GM23338 (cell line): ENCODE measurements around the gene WDCP. TPM values are rescaled to one million over a fixed set of nuclear protein-coding genes. Genes with fewer than 3 reads are reported as not detected.

Experiments used
- ATAC-seq: fragments of 200-7000 bp; cut with Tn5 transposase; 3 replicates; pipeline ENCODE4 v1.9.1; 2020
- DNase-seq: peaks from one replicate; pipeline ENCODE4 v3.0.0-alpha.2; 2015; ENCODE audit warnings: low spot score
- H2AFZ ChIP-seq: fragments of 200-600 bp; sonication (generic); 2 replicates; pipeline ENCODE4 v1.8.0; 2016; ENCODE audit warnings: antibody characterized with exemption, mild to moderate bottlenecking, moderate library complexity
- H3F3A ChIP-seq: fragments of 200-600 bp; sonication (generic); replicated peaks from 2 replicates; pipeline ENCODE4 v1.8.0; 2017; ENCODE audit warnings: antibody characterized with exemption, mixed run types, low read depth
- H3K27ac ChIP-seq: fragments of 200-600 bp; sonication (generic); 2 replicates; pipeline ENCODE4 v1.6.1; 2016; ENCODE audit warnings: low read depth
- H3K27me3 ChIP-seq: fragments of 200-600 bp; sonication (generic); 2 replicates; pipeline ENCODE4 v1.8.0; 2016; ENCODE audit warnings: mild to moderate bottlenecking, mixed run types, moderate library complexity; ENCODE audit not compliant: insufficient read depth
- H3K36me3 ChIP-seq: fragments of 200-600 bp; sonication (generic); 2 replicates; pipeline ENCODE4 v1.8.0; 2016; ENCODE audit warnings: mild to moderate bottlenecking; ENCODE audit not compliant: insufficient read depth
- H3K4me1 ChIP-seq: fragments of 200-600 bp; sonication (generic); 2 replicates; pipeline ENCODE4 v1.8.0; 2016; ENCODE audit warnings: mild to moderate bottlenecking, moderate library complexity; ENCODE audit not compliant: insufficient read depth
- H3K4me2 ChIP-seq: fragments of 200-600 bp; sonication (generic); 2 replicates; pipeline ENCODE4 v1.7.1; 2017; ENCODE audit warnings: mixed run types
- H3K4me3 ChIP-seq: fragments of 200-600 bp; sonication (generic); 2 replicates; pipeline ENCODE4 v1.6.1; 2016; ENCODE audit warnings: mixed run types
- H3K79me2 ChIP-seq: fragments of 200-600 bp; sonication (generic); replicated peaks from 2 replicates; pipeline ENCODE4 v1.8.0; 2017; ENCODE audit warnings: mild to moderate bottlenecking; ENCODE audit not compliant: insufficient read depth
- H3K9me2 ChIP-seq: fragments of 200-600 bp; sonication (generic); 2 replicates; pipeline ENCODE4 v1.8.0; 2017; ENCODE audit not compliant: insufficient read depth
- H4K20me1 ChIP-seq: fragments of 200-600 bp; sonication (generic); replicated peaks from 2 replicates; pipeline ENCODE4 v1.8.0; 2017; ENCODE audit warnings: mild to moderate bottlenecking; ENCODE audit not compliant: insufficient read depth
- H3K27ac Mint-ChIP-seq: 2 replicates; pipeline ENCODE4 v1.8.0; 2020; ENCODE audit warnings: inconsistent platforms, mild to moderate bottlenecking, moderate library complexity, mixed read lengths
- H3K27me3 Mint-ChIP-seq: 3 replicates; pipeline ENCODE4 v1.8.0; 2022; ENCODE audit warnings: low read depth, mild to moderate bottlenecking, moderate library complexity, mixed read lengths, inconsistent platforms; ENCODE audit not compliant: insufficient read depth, poor library complexity
- H3K36me3 Mint-ChIP-seq: 3 replicates; pipeline ENCODE4 v1.8.0; 2021; ENCODE audit warnings: low read depth, mild to moderate bottlenecking, inconsistent platforms, moderate library complexity, mixed read lengths
- H3K4me1 Mint-ChIP-seq: 3 replicates; pipeline ENCODE4 v1.8.0; 2020; ENCODE audit warnings: mild to moderate bottlenecking, inconsistent platforms, mixed read lengths
- H3K4me3 Mint-ChIP-seq: 3 replicates; pipeline ENCODE4 v1.8.0; 2021; ENCODE audit warnings: moderate library complexity, mild to moderate bottlenecking, inconsistent platforms, mixed read lengths
- H3K9me3 Mint-ChIP-seq: 3 replicates; pipeline ENCODE4 v1.8.0; 2020; ENCODE audit warnings: moderate library complexity, mild to moderate bottlenecking, inconsistent platforms, mixed read lengths
- CREB1 ChIP-seq: fragments of 250-450 bp; sonication (Bioruptor Pico); IDR thresholded peaks from 2 replicates; pipeline ENCODE4 v1.5.0; 2020; ENCODE audit warnings: low read depth, mild to moderate bottlenecking, moderate library complexity
- CTCF ChIP-seq, 2 experiments: fragments of 200-600 bp in 1 of 2; sonication (generic) in 1 of 2; conservative IDR thresholded peaks; 2 replicates each; pipeline versions ENCODE4 v1.5.1 to v1.6.1; 2016 to 2017; ENCODE audit warnings: antibody characterized with exemption in 2 of 2, low read depth in 2 of 2, mild to moderate bottlenecking in 2 of 2, moderate library complexity in 1 of 2
- EZH2phosphoT487 ChIP-seq: fragments of 200-600 bp; sonication (generic); IDR thresholded peaks from one replicate; pipeline ENCODE4 v1.8.1; 2018; ENCODE audit warnings: antibody characterized with exemption; ENCODE audit not compliant: unreplicated experiment
- JUNB ChIP-seq: IDR thresholded peaks from one replicate; pipeline ENCODE4 v1.6.1; 2016; ENCODE audit warnings: antibody characterized with exemption; ENCODE audit not compliant: unreplicated experiment
- NANOG ChIP-seq: IDR thresholded peaks from 2 replicates; pipeline ENCODE4 v1.6.1; 2016; ENCODE audit warnings: antibody characterized with exemption, borderline replicate concordance
- REST ChIP-seq: IDR thresholded peaks from one replicate; pipeline ENCODE4 v1.6.1; 2018; ENCODE audit warnings: antibody characterized with exemption; ENCODE audit not compliant: unreplicated experiment
- STAT1 ChIP-seq: IDR thresholded peaks from one replicate; pipeline ENCODE4 v1.6.1; 2016; ENCODE audit warnings: antibody characterized with exemption; ENCODE audit not compliant: unreplicated experiment
- ZNF331 ChIP-seq: fragments of 250-450 bp; sonication (Bioruptor Pico); IDR thresholded peaks from 2 replicates; pipeline ENCODE4 v1.5.0; 2020; ENCODE audit warnings: low read depth, mild to moderate bottlenecking, moderate library complexity
- ZNF462 ChIP-seq: fragments of 250-450 bp; sonication (Bioruptor Pico); IDR thresholded peaks from 2 replicates; pipeline ENCODE4 v1.5.0; 2020; ENCODE audit warnings: mild to moderate bottlenecking, moderate library complexity
- polyA plus RNA-seq: library from polyadenylated mRNA; unstranded; fragments of >200 nt; fragmentation: Nextera tagmentation; extraction: Ambion mirVana; gene quantifications from 2 replicates; pipeline ENCODE4 v1.2.1, GENCODE V29; 2016
- total RNA-seq: library from RNA; depleted of rRNA; stranded (reverse); fragments of >200 nt; shearing (Covaris generic); gene quantifications from 2 replicates; pipeline ENCODE4 v1.2.3, GENCODE V29; 2014

The WDCP gene
- total and polyA plus RNA-seq, 2 experiments from 2014 or later, result 10.5 to 28.6 TPM

GRCh38 chr2:24085200-24085489 lies 38.0 kb upstream of the WDCP start (continued):
- no peak for TF ChIP-seq CTCF (conservative IDR thresholded peaks at IDR 0.05; ENCODE audit: low read depth in 2 of 2)
- no peak for TF ChIP-seq JUNB
- TF ChIP-seq STAT1, result no peak

- peak; percentile 90 for ATAC-seq
- peaks cover 10% of the 10 kb centered on the region for H3K27me3 Mint-ChIP-seq
- H3K27ac Mint-ChIP-seq, result peak within 1 kb of the TSS; percentile 97
- TF ChIP-seq CREB1 (CRISPR knock-in tag) (0 out of 2 replicates have a peak, but pooled peaks have one; percentile 17), CTCF (conservative IDR thresholded peaks at IDR 0.05; ENCODE audit: low read depth in 2 of 2) (peak; percentile 76 to 95), ZNF462 (CRISPR knock-in tag) (no peak), EZH2phosphoT487 (no peak), NANOG (no peak), REST (peak; percentile 7), ZNF331 (no peak)
Observed at GRCh38 chr2:24084386-24085199, 37.4 kb upstream of the WDCP start, which contains the start of gene TP53I3. TP53I3 (minus strand) TSS chr2:24084834; CDS start chr2:24084326, 508 bp downstream.

More at GRCh38 chr2:24084386-24085199, 37.4 kb upstream of the WDCP start, which contains the start of gene TP53I3:
- Mint-ChIP-seq H3K4me3 (peak within 1 kb of the TSS; percentile 86), H3K9me3 (no peaks in the 10 kb centered on the region), H3K36me3 (peaks cover 41% of the 10 kb centered on the region), H3K4me1 (peaks cover 19% of the 10 kb centered on the region)
- H4K20me1 ChIP-seq, result no peaks in the 10 kb centered on the region
- H3K27ac ChIP-seq, result peak within 1 kb of the TSS; percentile 96
- peak; percentile 96 for DNase-seq
- H3K79me2 ChIP-seq, result peaks cover 4% of the 10 kb centered on the region
- peak within 1 kb of the TSS; percentile 57 for H3K4me3 ChIP-seq
- peak within 1 kb of the TSS; percentile 83 for H2AFZ ChIP-seq
- H3F3A ChIP-seq, result peaks cover 12% of the 10 kb centered on the region; the same call in 1 of the 2 replicates
- H3K9me2 ChIP-seq, result no peaks in the 10 kb centered on the region
- H3K4me1 ChIP-seq, result peaks cover 11% of the 10 kb centered on the region
- peaks cover 12% of the 10 kb centered on the region for H3K36me3 ChIP-seq
- peak within 1 kb of the TSS; percentile 74 for H3K4me2 ChIP-seq
- H3K27me3 ChIP-seq, result no peaks in the 10 kb centered on the region
